Heart left ventricle (tissue), 13 donors: ENCODE results near the gene IDI2.

Experiments
- CTCF ChIP-seq, 12 donors: fragments of 200-600 bp; sonication (generic) in 4 of 12; IDR thresholded peaks; one replicate each; pipeline versions ENCODE4 v1.5.0 to v1.8.0; 2018 to 2022; ENCODE audit warnings: antibody characterized with exemption in 12 of 12, mild to moderate bottlenecking in 5 of 12
- POLR2A ChIP-seq, 2 donors: fragments of 450-650 bp; IDR thresholded peaks; one replicate each; pipeline ENCODE4 v1.6.1; 2017; ENCODE audit warnings: antibody characterized with exemption in 2 of 2, mild to moderate bottlenecking in 2 of 2, moderate library complexity in 2 of 2
- donor health status: ischemic (EF 13 %, LVEDD 7.1; RV severe dilation, severe dysfunction).
- donor health status: DM: no; HTN: yes; CAD: no.
- donor health status: DM: no; HTN: no; CAD: no.
- donor health status: ischemic (EF 25% LVEDD 6.9; RV normal size, moderate dysfunction).
- donor health status: ischemic (EF 25% LVEDD 5.7; RV mildly dilated, moderate dysfunction).
- donor health status: ischemic (EF 35%, LVEDD 5.7; RV mildly dilated, moderate dysfunction).
- donor health status: nonischemic (EF 11% LVEDD 7.7; RV severe dilation, severe dysfunction).
- donor health status: DM: yes; HTN: yes; CAD: no.
- donor health status: PGD.
- donor health status: ischemic (EF 29% LVEDD 5.4; RV normal size, mild dysfunction).
- donor health status: nonischemic (EF 23%, LVEDD 6.1; RV moderate dilation, normal function).

- TF ChIP-seq CTCF (IDR thresholded peaks at IDR 0.05) = peak in 1 of 12 donors; percentile 6
- TF ChIP-seq POLR2A (IDR thresholded peaks at IDR 0.05) = no peak
These were observed 3.2 kb downstream of the IDI2 start for GRCh38 chr10:1022413-1022812.
